Duodenal mucosa (tissue), 2 donors: Measurements from ENCODE around the gene TACC2.
"Not testable (repeated sequence)": the region's sequence is repeated elsewhere in the genome, so short reads cannot be mapped to it uniquely, and the experiment has no call there.

Experiments
- H3K27ac ChIP-seq: one replicate; pipeline ENCODE4 v1.7.0; 2013; ENCODE audit warnings: low read depth, low read length
- H3K27me3 ChIP-seq, 2 donors: one replicate each; pipeline ENCODE4 v1.7.0; 2013; ENCODE audit warnings: low read length in 2 of 2, control low read depth in 1 of 2; ENCODE audit not compliant: insufficient read depth in 2 of 2, control insufficient read depth in 1 of 2
- H3K36me3 ChIP-seq, 2 donors: one replicate each; pipeline ENCODE4 v1.7.0; 2013; ENCODE audit warnings: low read length in 2 of 2, control low read depth in 1 of 2; ENCODE audit not compliant: insufficient read depth in 2 of 2, control insufficient read depth in 1 of 2
- H3K4me1 ChIP-seq, 2 donors: one replicate each; pipeline ENCODE4 v1.7.0; 2013; ENCODE audit warnings: low read length in 2 of 2, control low read depth in 1 of 2; ENCODE audit not compliant: insufficient read depth in 2 of 2, control insufficient read depth in 1 of 2
- H3K4me3 ChIP-seq, 2 donors: one replicate each; pipeline ENCODE4 v1.7.0; 2013; ENCODE audit warnings: low read length in 2 of 2, low read depth in 1 of 2
- H3K9ac ChIP-seq, 2 donors: one replicate each; pipeline ENCODE4 v1.7.0; 2013; ENCODE audit warnings: low read length in 2 of 2, low read depth in 1 of 2
- H3K9me3 ChIP-seq, 2 donors: one replicate each; pipeline ENCODE4 v1.7.0; 2013; ENCODE audit warnings: low read length in 2 of 2, control low read depth in 1 of 2; ENCODE audit not compliant: control insufficient read depth in 1 of 2

TACC2 gene

DNA sequence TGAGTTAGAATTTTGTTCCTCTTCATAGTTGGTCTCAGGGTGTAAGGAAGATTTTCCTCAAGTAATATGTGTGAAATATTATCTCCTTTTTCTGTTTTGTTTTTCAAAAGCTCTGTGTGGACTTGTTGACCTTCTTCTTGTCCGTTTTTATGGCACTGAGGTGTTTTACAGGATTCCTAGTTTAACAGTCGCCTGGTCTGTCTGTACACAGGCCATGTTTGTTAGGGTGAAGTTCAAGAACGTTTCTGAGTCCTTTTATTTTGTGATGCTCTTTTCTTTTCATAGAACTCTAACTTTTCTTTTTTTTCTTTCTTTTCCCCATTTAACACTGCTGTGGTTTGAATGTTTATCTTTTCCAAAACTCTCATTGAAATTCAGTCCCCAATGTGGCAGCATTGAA lies 18.5 kb downstream of the TACC2 start:
- Histone ChIP-seq H3K4me1 (no peaks in the 10 kb centered on the region), H3K27ac (no peak overlapping the region), H3K4me3 (no peak overlapping the region), H3K9ac (no peak overlapping the region), H3K36me3 (no peaks in the 10 kb centered on the region), H3K9me3 (no peaks in the 10 kb centered on the region), H3K27me3 (no peaks in the 10 kb centered on the region)

DNA sequence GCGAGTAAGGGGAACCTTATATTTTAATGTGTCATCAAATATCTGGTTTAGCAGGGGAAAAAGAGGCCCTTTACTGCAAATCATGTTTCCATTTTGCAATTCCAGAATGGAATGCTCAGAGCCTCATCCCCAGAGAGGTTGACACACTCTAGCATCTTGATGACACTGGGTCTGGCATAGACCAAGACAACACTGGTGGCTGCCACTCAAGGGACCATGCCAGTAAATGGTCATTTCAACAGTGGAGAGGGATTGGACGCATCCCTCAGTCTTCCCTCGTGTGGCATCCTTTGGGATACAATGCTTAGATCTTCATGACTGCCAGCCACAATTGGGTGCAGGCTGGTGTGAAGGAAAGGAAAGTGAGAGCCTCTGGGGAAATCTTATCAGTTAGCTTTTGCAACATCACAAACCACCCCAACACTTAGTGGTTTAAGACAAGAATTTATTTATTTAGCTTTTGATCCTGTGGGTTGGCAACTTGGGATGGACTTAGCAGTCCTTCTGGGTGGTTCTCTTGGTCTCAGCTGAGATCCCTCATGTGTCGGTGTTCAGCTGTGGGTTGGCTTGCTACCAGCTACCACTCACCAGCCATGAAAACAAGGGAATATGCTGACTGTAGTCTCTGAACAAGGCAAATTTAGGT lies 21.6 kb downstream of the TACC2 start:
- Histone ChIP-seq H3K9ac (no peak overlapping the region), H3K9me3 (no peaks in the 10 kb centered on the region), H3K27me3 (no peaks in the 10 kb centered on the region), H3K4me1 (peaks cover 14 to 16% of the 10 kb centered on the region in 2 donors), H3K36me3 (no peaks in the 10 kb centered on the region), H3K27ac (no peak overlapping the region), H3K4me3 (no peak overlapping the region)

DNA sequence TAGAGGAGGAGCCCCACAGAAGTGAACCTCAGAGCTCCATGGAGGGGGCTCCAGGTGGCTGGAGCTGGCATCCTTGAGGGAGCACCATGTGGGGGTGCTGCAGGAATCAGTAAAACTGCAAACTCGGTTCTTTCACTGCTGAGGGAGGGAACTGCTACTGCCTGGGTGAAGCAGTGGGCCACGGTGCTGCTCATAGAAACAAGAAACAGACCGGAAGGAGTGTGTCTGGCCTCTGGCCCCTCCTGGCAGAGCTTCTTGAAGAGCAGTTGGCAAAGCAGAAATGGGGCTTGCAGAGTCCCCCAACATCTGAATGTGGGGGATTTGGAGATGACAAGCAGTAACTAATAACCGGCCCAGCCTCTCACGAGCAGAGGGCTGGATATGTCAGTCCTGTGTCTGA lies 23.8 kb downstream of the TACC2 start:
- H3K36me3 ChIP-seq, result no peaks in the 10 kb centered on the region
- no peak overlapping the region for H3K27ac ChIP-seq
- H3K9me3 ChIP-seq, result no peaks in the 10 kb centered on the region
- H3K27me3 ChIP-seq, result no peaks in the 10 kb centered on the region
- no peak overlapping the region for H3K9ac ChIP-seq
- H3K4me1 ChIP-seq, result peaks cover 16% of the 10 kb centered on the region in 2 donors
- no peak overlapping the region for H3K4me3 ChIP-seq

DNA sequence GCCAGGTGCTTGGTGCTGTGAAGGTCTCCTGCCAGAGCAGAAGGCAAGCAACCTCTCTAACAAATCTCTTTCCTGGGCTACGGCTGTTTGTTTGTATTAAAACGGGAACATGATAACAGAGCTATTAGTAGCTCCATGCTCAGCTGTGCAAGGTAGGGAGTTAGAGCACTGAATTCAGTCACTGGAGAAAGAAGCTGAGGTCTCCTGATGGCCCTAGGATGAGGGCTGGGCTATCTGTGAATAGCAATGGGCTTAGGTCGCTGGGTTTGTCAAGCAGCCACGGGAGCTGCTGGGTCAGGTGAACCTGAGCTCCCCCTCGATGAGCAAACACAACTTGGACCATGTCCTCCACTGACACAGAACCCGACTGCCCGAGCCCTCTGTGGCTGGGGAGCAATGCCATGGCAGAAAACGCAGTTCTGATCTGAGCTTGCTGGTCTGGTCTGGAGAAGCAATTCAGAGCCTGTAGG lies 24.4 kb downstream of the TACC2 start:
- no peak overlapping the region for H3K27ac ChIP-seq
- H3K4me1 ChIP-seq, result peaks cover 16% of the 10 kb centered on the region in 2 donors
- no peak overlapping the region for H3K9ac ChIP-seq
- H3K9me3 ChIP-seq, result no peaks in the 10 kb centered on the region
- H3K36me3 ChIP-seq, result no peaks in the 10 kb centered on the region
- H3K27me3 ChIP-seq, result no peaks in the 10 kb centered on the region
- no peak overlapping the region for H3K4me3 ChIP-seq

DNA sequence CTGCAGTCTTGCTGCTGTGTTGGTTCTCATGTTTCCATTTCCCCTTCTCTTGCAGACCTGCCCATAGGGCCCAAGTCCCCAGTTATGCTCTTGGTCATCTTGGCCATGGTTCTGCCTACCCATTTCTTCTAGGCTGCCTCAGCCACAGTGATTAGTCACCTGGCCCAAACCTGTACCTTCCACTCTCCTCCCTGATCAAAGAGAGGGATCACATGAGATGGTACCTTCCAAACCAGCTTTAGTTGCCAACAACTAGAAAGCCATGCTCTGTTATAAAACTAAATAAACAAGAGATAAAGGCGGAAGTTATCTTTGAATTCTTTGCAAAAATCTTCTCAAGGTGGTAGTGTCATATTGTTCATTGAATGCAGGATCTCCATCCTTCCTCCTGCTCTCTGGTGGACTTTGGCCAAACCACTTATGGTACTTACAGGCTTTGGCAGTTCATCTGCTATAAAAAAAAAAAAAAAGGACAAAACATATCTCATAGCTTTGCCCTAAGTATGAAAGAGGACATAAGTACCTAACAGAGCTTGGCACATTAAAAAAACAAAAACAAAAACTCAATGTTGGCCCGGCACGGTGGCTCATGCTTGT lies 25.8 kb downstream of the TACC2 start:
- peaks cover 16% of the 10 kb centered on the region in 2 donors for H3K4me1 ChIP-seq
- no peaks in the 10 kb centered on the region for H3K9me3 ChIP-seq
- peak overlapping the region; percentile 28 for H3K27ac ChIP-seq
- no peak overlapping the region for H3K9ac ChIP-seq
- H3K36me3 ChIP-seq, result no peaks in the 10 kb centered on the region
- no peak overlapping the region for H3K4me3 ChIP-seq
- H3K27me3 ChIP-seq, result no peaks in the 10 kb centered on the region

DNA sequence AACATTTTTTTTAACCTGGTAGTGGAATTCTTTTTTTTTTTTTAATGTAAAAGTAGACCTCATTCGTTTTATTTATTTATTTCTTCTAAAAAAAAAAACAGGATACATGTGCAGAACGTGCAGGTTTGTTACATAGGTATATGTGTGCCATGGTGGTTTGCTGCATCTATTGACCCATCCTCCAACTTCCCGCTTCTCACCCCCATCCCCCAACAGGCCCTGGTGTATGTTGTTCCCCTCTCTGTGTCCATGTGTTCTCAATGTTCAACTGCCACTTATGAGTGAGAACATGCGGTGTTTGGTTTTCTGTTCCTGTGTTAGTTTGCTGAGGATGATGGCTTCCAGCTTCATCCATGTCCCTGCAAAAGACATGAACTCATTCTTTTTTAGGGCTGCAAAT lies 29.0 kb downstream of the TACC2 start:
- H3K27me3 ChIP-seq, H3K9ac ChIP-seq, H3K9me3 ChIP-seq, H3K36me3 ChIP-seq, H3K27ac ChIP-seq, H3K4me3 ChIP-seq: not testable (repeated sequence)
- H3K4me1 ChIP-seq, result peaks cover 16 to 20% of the 10 kb centered on the region in 2 donors

DNA sequence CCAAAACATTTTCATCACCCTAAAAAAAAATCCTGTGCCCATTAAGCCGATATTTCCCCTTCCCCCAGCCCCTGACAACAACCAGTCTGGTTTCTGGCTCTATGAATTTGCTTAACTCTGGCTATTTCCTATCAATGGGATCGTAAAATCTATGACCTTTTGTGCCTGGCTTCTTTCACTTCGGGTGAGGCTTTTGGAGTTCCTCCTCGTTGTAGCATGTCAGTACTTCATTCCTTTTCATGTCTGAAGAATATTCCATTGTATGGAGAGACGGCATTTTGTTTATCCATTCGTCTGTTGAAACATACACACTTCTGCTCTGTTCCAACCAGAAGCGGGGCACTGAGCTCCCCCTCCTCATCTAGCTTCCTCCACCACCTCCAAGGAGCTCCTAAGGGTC lies 29.5 kb downstream of the TACC2 start:
- peak overlapping the region; percentile 57 to 67 for H3K4me3 ChIP-seq
- H3K9ac ChIP-seq, result peak overlapping the region; percentile 66 to 77
- H3K4me1 ChIP-seq, result peaks cover 13 to 14% of the 10 kb centered on the region in 2 donors
- H3K27ac ChIP-seq, result peak overlapping the region; percentile 79
- H3K36me3 ChIP-seq, result no peaks in the 10 kb centered on the region
- H3K27me3 ChIP-seq, result no peaks in the 10 kb centered on the region
- no peaks in the 10 kb centered on the region for H3K9me3 ChIP-seq

DNA sequence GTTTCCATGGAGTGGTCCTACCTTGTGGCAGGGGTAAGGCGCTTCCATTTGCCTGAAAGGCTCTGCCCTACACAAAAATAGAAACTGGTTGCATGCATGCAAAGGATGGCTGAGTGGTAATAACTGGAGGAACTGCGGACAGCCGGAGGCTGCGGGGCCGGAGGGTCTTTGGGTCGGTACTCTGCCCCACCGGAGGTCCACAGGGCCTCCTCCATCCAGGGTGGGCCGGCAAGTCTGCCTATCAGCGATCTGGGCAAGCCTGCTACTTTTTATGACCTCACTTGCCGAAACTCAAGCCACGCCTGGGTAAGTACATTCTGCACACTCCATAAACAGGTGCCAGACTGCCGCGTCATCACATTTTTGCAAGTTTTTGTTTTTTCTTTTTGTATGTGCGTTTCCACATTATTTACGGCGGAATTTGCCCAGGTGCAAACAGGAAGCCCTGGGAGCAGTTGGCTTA lies 30.0 kb downstream of the TACC2 start:
- Histone ChIP-seq H3K36me3 (no peaks in the 10 kb centered on the region), H3K4me1 (peaks cover 11 to 13% of the 10 kb centered on the region in 2 donors), H3K27me3 (no peaks in the 10 kb centered on the region), H3K9me3 (no peaks in the 10 kb centered on the region), H3K27ac (peak overlapping the region; percentile 79), H3K9ac (peak overlapping the region; percentile 69 to 77), H3K4me3 (peak overlapping the region; percentile 57 to 67)

DNA sequence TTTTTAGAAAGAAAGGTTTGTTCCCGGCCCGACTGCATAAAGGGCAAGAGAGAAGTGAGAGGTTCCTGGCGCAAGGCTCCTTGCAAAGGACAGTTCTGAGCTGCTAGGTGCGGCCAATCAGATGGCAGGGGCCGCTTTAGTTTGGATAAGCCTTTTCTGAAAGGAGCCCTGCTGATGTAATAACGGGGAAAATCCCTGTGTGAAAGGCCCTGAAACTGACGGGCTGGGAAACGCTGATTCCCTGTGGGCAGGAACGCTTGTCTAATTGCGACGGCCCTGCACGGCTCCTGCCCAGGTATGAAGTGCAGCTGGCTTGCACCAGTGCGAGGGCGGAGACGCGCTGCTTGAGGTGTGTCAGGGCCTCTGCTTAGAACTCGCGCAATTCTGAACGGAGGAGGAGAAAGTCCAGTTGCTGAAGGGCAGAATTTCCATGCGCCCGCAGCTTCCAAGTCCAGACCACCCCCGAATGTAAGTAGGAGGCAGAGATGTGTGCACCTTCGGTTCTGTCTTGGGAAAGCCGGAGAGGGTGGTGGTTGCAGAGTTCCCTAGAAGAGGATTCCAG lies 30.5 kb downstream of the TACC2 start:
- Histone ChIP-seq H3K4me1 (peaks cover 9% of the 10 kb centered on the region in 2 donors), H3K4me3 (peak overlapping the region; percentile 57 to 67), H3K27ac (peak overlapping the region; percentile 79), H3K36me3 (no peaks in the 10 kb centered on the region), H3K9ac (peak overlapping the region; percentile 69 to 77), H3K9me3 (no peaks in the 10 kb centered on the region), H3K27me3 (no peaks in the 10 kb centered on the region)

DNA sequence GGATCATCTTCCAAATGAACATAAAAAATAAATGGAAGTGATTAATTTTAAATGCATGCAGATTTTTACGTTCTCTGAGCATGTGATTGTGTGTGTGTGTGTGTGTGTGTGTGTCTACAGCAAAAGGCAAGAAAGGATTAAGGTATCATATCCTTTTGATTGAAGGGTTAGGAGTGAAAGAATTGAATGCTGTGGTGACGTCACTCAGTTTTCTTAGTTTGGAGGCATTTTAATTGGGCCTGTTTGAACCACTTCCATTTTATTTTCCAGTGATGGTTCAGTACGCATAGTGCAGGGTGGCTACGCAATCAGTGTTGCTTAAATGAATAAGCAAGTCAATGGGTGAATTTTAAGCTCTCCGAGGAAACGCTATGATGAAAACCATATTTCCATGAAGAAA lies 31.3 kb downstream of the TACC2 start:
- Histone ChIP-seq H3K4me1 (peaks cover 5 to 7% of the 10 kb centered on the region in 2 donors), H3K27me3 (no peaks in the 10 kb centered on the region), H3K9me3 (no peaks in the 10 kb centered on the region), H3K27ac (no peak overlapping the region), H3K4me3 (peak overlapping the region; percentile 57 to 67), H3K9ac (peak overlapping the region in 1 of 2 donors; percentile 77), H3K36me3 (no peaks in the 10 kb centered on the region)
